HG02970 (cell line): ENCODE measurements around the gene TRMT5.
A peak's percentile ranks its signal among the peaks of the same experiment; 100 is the strongest.

Experiments
- ATAC-seq: cut with Tn5 transposase; IDR thresholded peaks from one replicate; pipeline ENCODE4 v1.9.1; 2021; ENCODE audit warnings: mild to moderate bottlenecking, moderate library complexity, moderate number of reproducible peaks; ENCODE audit not compliant: unreplicated experiment, low FRiP score

Gene TRMT5, protein sequence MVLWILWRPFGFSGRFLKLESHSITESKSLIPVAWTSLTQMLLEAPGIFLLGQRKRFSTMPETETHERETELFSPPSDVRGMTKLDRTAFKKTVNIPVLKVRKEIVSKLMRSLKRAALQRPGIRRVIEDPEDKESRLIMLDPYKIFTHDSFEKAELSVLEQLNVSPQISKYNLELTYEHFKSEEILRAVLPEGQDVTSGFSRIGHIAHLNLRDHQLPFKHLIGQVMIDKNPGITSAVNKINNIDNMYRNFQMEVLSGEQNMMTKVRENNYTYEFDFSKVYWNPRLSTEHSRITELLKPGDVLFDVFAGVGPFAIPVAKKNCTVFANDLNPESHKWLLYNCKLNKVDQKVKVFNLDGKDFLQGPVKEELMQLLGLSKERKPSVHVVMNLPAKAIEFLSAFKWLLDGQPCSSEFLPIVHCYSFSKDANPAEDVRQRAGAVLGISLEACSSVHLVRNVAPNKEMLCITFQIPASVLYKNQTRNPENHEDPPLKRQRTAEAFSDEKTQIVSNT

DNA sequence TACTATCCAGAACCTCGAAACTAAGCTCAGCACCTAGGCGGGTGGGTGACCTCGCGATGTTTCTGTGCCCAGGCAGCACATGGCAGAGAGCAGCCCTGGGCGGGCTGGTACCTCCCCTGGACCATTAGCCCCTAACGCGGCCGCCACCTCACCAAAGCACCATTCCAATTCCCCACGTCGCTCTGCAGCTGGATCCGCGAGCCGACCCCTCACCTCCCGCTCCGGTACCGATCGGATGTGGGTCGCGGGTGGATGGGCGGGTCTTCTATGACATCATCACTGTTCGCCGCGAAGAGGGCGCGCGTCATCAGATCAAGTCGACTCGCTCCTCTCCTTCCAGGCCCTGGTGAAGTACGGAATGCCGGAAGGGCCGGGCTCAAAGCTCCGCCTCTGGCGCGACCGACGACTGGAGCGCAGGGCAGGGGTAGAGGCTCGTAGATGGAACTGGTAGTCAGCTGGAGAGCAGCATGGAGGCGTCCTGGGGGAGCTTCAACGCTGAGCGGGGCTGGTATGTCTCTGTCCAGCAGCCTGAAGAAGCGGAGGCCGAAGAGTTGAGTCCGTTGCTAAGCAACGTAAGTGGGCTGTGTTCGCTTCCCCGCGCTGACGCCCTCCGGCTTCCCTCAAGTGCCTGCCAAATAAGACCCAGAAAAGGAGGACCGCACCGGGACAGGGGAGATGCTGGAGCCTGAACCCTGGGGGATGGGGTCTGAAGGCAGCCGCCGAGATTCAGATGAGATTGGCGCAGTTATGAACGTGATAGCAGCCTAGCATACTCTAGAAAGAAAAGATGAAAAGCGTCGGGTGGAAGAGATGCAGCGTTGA, at the start of gene TRMT5, which contains the start of gene SLC38A6:
TRMT5 (minus strand) TSS at position 269 of the 822 bp plus-strand sequence; CDS start at position 163, 106 bp downstream.
SLC38A6 (plus strand) TSS at position 435 of the 822 bp plus-strand sequence; CDS start at position 468, 33 bp downstream.
- ATAC-seq = peak; percentile 94

DNA sequence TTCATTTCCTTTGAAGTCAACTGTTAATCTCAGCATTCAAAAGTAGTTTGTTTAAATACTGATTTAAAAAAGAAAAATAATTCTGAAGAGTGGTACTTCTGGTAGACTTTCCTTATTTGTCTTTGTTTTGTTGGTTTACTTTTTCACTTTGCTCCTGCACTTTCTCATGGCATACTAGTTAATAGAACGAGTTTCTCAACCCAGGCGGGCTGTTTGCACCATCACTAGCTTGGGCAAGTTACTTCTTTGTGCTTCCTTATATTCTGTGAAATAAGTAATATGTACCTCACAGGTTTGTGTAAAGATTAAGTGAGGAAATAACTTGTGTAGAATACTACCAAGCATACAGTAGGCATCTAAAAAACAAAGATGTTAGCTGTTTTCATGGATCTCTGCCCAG, 45.6 kb upstream of the TRMT5 start:
- no peak for ATAC-seq

DNA sequence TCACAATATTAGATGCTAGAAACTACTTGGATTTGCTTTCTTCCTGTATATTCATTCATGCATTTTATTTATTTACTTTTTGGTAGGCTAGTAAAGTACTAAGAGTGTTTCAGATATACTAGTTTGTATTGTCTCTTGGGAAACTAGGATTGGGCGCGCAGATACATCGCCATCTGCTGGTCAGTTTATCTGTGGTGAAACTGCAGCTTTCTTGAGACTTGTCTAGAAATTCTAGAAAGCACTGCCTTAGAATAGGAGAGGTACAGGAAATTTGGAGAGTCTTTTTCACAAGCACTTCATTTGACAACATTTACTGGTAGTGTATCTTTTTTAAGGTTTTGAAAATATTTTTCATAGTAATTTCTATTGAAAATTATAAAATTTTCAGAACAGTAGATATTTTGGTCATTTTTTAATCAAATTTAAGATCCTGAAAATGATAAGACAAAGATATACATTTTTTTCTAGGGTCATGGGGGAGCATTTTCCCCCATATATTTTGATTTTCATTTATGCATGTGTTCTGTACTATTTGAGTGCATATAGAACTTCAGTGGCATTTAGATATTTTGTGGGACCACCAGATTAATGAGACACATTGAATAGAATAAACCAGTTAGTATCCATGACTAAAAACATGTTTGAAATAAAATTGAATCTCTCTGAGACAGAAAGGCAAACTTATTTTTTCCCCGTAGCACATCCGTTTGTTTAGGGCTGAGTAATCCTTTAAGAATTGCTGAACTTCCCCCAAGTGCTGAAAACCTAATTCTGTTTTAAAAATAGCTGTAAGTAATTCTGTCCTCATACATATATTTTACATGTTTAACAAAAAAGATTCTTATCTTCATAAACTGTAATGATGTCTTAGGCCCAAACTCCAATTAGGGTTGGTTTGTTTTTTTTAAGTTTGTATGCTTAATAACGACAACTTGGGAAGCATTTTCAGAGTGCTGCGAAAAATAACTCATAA, 44.7 kb upstream of the TRMT5 start:
- ATAC-seq = no peak

GRCh38 chr14:61019537-61019936, 38.7 kb upstream of the TRMT5 start:
- no peak for ATAC-seq

DNA sequence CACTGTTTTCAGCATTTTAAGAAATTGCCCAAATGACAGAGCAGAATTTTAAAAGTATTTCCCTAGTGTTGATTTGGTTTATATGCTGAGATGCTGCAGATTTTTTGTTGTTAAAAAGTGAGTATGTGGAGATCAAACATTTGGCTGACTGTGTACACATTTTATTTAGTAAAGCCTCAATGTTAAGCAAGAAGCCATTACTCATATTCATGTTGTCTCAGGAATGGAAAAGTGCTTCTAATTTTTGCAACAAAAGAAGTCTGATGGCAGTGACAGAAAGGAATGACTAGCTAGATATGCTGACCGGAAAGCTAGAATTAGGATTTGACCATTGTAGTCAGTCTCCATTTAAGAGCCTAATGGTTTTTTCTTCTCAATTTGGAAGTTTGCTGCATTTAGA, 22.7 kb upstream of the TRMT5 start:
- ATAC-seq = no peak

- ATAC-seq = no peak
Observed at GRCh38 chr14:60999536-60999935, 18.7 kb upstream of the TRMT5 start.

- ATAC-seq = no peak
Observed at GRCh38 chr14:60998617-60999016, 17.7 kb upstream of the TRMT5 start.

DNA sequence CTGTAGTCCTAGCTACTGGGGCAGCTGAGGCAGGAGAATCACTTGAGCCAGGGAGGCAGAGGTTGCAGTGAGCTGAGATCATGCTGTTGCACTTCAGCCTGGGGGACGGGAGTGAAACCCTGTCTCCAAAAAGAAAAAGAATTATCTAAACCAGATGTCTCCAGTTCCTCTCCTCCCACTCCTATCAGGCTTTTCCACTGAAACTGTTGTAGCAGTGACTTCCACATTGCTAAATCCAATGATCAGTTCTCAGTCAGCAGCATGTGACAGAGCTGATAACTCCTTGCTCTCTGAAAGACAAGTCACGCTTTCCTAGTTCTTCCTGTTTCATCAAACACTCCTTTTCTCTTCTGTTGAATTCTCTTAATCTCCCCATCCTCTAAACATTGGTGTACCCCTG, 8.7 kb upstream of the TRMT5 start:
- no peak for ATAC-seq

DNA sequence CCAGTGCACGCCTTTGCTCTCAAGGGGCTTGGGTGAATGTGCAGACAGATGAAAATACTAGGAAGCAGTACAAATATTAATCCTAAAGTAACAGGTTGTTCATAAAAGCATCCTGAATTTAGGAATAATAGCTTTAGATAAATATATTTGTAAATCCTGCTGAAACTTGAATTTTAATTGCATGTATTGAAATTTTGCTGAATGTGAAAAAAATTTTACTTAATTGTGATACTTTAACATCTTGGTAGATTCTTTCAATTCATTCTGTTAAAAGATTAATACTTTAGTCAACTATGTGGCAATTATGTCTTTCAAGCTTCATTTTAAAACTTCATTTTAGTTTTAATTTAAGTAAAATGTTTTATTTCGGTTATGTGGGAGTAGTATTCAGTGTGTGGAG, 5.6 kb upstream of the TRMT5 start:
- no peak for ATAC-seq

DNA sequence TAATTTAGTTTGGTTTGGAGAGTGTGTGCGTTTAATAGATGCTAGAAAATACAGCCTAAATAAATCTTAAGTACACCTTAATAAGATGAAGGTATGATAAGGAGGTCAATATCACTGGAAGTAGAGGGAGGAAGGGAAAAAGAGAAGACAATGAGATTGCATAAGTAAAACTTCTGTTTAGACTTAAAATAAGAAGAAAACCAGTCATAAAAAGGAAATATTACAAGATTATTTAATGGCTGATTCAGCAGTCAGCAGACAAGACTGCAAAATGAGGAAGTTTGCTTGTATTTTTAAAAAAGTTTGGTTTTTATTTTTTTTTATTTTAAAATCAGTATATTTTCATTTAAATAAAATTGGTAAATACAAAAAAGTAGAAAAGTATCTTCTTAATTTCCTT, 3.3 kb upstream of the TRMT5 start:
- no peak for ATAC-seq

DNA sequence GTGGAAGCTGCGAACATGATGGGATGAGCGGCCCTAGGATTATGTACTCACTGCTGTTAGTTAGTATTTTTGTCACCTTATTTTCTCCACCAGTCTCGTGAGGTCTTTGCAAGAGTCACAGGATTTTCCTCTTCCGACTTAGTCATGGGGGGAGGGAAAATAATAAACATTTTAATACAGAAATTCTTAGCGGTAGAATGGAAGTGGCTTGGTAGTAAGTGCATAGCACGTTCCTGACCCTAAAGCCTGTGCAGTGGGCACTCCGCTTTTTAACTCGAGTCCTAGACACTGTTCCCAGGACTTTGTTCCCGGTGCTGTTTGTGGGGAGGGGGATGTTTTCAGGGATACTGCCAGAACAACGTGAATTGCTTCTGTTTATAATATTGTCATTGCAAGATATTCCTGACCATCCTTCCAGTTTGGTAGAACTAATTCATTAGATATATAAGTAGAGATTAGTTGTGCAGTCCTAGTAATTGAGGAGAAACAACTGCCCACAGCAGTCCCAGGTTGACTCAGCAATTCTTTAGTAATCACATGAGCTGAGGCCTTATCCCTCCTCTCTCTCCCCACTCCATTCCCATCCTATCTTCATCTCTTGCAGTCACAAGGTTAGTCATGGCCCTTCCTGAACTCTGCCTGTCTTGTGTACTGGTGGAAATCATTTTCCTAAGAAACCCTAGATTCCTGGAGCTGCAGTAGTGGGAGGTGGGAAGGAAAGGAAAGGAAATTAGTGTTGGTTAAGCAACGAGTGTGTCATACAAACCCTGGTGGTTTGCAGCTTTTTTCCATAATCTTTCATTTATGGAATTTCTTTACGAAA, 965 bp upstream of the TRMT5 start:
- ATAC-seq = no peak

DNA sequence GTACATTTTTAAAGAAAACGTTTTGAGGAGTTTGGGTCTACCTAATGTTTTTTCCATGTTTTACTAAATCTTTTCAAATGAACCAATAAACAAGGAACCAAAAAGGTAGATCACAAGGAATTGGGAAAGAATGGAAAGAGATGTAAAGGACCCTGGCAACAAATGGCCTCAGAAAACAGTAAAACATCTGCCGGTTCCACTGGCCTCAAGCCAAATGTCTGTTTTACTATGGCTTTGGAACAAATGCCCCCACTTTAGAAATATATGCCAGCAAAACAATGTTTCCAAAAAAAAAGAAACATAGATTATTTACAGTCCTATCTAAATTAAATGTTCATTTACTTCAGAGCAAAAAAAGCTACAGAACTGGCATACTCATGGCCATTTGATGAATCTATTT, 3.0 kb downstream of the TRMT5 start:
- ATAC-seq = no peak

GRCh38 chr14:60975551-60975950, 5.3 kb downstream of the TRMT5 start:
- no peak for ATAC-seq

DNA sequence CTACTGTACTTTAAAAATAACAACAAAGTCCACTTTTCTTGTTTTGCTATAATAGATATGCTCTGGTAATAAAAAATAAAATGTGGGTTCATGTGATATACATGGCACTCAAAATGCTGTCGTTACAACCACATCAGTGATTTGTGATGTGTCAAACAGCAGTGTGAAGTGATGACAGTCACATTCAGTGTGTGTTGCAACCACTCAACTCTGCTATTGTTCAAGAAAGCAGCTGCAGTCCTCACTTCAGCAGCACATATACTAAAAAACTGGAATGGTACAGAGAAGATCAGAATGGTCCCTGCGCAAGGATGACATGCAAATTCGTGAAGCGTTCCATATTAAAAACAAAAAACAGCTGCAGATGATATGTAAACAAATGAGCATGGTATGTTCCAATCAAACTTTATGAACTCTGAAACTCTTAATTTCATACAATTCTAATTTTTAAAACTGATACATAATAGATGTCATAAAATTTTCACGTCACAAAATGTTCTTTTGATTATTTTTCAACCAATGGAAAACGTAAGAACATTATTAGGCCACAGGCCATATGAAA, 6.7 kb downstream of the TRMT5 start:
- no peak for ATAC-seq

DNA sequence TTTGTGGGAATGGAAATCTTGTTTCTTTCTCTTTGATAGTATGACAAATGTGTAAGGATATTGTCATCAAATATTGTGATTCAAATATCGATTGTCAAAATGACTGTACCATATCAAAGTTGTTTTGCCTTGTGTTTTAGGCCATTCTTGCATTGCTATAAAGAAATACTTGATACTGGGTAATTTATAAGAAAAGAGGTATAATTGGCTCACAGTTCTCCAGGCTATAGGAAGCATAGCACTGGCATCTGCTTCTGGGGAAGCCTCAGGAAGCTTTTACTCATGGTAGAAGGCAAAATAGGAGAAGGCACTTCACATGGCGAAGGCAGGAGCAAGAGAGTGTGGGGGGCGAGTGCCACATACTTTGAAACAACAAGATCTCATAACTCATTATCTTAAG, 7.8 kb downstream of the TRMT5 start:
- no peak for ATAC-seq

DNA sequence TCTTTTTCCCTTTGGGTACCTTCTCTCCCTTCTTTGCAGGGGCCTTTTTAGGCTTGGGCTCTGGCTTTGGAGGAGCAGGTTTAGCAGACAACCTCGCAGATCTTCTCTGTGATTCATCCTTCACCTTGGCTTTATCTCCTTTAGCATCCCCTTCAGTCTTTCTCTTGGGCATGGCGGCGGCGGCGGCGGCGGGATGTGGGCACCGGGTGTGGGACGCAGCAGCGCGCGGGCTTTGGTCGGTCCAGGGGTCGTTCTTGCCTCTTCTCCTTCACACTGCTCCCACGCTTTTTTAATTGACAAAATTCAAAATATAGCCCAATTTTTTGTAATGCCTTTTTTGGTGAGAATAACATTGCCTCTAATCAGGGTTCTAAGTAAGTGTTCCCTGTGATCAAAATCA, 8.6 kb downstream of the TRMT5 start:
- ATAC-seq = no peak

DNA sequence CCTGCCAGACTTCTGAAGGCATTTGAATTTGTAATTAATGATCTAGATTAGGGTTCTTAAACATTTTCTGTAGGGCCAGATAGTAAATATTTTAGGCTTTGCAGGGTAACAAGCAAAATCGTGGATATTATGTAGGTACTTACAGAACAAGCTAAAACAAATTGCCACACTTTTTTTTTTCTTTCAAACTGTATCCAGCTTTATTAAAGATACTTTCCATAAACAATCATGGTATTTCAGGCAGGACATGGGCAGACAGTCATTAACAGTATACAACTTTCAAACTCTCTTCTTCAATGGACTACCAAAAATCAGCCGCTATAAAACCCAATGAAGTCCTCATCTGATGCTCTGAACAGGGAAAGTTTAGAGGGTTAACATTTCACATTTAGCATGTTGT, 9.6 kb downstream of the TRMT5 start:
- ATAC-seq = no peak

GRCh38 chr14:60970146-60970545, 10.7 kb downstream of the TRMT5 start:
- ATAC-seq = no peak

DNA sequence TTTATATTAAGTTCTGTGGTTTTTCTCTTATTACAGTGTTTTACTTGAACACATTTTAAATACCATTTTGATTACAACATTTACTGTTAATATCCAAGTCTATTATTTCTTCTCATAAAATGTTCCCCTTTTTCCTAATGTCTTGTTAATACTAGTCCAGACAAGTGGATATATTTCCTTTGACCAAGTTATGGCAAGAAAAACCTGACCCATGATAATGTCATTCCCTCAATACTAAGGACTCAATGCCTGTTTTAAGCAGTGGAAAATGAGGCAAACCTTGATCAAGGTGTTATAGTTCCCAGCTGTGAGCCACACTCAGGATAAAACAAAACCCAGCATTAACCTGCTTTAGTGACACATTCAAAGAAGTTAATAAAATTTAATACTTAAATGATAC, 12.2 kb downstream of the TRMT5 start:
- no peak for ATAC-seq
